ACHN (cell line): ENCODE results near the gene RNF220.

Source experiments
- DNase-seq: peaks from one replicate; pipeline ENCODE4 v3.0.0-alpha.2; 2015
- in situ Hi-C: cut with HindIII; loops from 2 replicates; pipeline ENCODE4 v1.10.0; 2017; ENCODE audit warnings: low sequenced_read_pairs, low pct_ligation_motif_present, low pct_unique_long_range_greater_than_20kb

Gene RNF220

GRCh38 chr1:44536357-44537209 lies 131.5 kb downstream of the RNF220 start:
- in situ Hi-C loops = no loop called here
- DNase-seq = no peak

GRCh38 chr1:44537538-44537937 lies 132.5 kb downstream of the RNF220 start:
- in situ Hi-C loops = no loop called here
- no peak for DNase-seq

- in situ Hi-C loops = no loop called here
- DNase-seq = no peak
Measured at GRCh38 chr1:44537956-44538355, 132.9 kb downstream of the RNF220 start.

- in situ Hi-C loops = no loop called here
- no peak for DNase-seq
Measured at GRCh38 chr1:44539991-44540730, 135.1 kb downstream of the RNF220 start.

- no peak for DNase-seq
- in situ Hi-C loops = no loop called here
Measured at GRCh38 chr1:44542420-44543063, 137.5 kb downstream of the RNF220 start.

GRCh38 chr1:44543064-44543744 lies 138.1 kb downstream of the RNF220 start:
- in situ Hi-C loops = no loop called here
- DNase-seq = no peak

- no peak for DNase-seq
- in situ Hi-C loops = no loop called here
Measured at GRCh38 chr1:44543786-44544185, 138.7 kb downstream of the RNF220 start.

GRCh38 chr1:44544960-44545359 lies 139.9 kb downstream of the RNF220 start:
- DNase-seq = no peak
- in situ Hi-C loops = no loop called here

- DNase-seq = no peak
- in situ Hi-C loops = no loop called here
Measured at GRCh38 chr1:44545961-44546360, 140.9 kb downstream of the RNF220 start.

- DNase-seq = no peak
- in situ Hi-C loops = no loop called here
Measured at GRCh38 chr1:44546403-44547053, 141.5 kb downstream of the RNF220 start.

- no peak for DNase-seq
- in situ Hi-C loops = no loop called here
Measured at GRCh38 chr1:44547361-44547760, 142.3 kb downstream of the RNF220 start.

- no peak for DNase-seq
- in situ Hi-C loops = no loop called here
Measured at GRCh38 chr1:44547837-44548236, 142.8 kb downstream of the RNF220 start.

GRCh38 chr1:44549510-44549909 lies 144.5 kb downstream of the RNF220 start:
- in situ Hi-C loops = no loop called here
- no peak for DNase-seq

- no peak for DNase-seq
- in situ Hi-C loops = no loop called here
Measured at GRCh38 chr1:44553127-44553758, 148.2 kb downstream of the RNF220 start.

- peak; percentile 74 for DNase-seq
- in situ Hi-C loops = no loop called here
Measured at GRCh38 chr1:44553771-44554170, 148.7 kb downstream of the RNF220 start.

GRCh38 chr1:44554706-44555105 lies 149.7 kb downstream of the RNF220 start:
- in situ Hi-C loops = no loop called here
- DNase-seq = no peak

- DNase-seq = no peak
- in situ Hi-C loops = no loop called here
Measured at GRCh38 chr1:44557778-44558177, 152.7 kb downstream of the RNF220 start.

- DNase-seq = no peak
- in situ Hi-C loops = no loop called here
Measured at GRCh38 chr1:44558883-44559282, 153.8 kb downstream of the RNF220 start.
